ENCODE results near the gene RPS19BP1.

Gene RPS19BP1

GRCh38 chr22:39558950-39559349 is 26.4 kb upstream of the RPS19BP1 start:
- DNase-seq: no peak

GRCh38 chr22:39558254-39558727 is 25.7 kb upstream of the RPS19BP1 start:
- DNase-seq: no peak

- DNase-seq: peak; percentile 26
These were observed 24.7 kb upstream of the RPS19BP1 start for GRCh38 chr22:39556970-39557841.

- DNase-seq: no peak
These were observed 21.6 kb upstream of the RPS19BP1 start for GRCh38 chr22:39554151-39554550.

- no peak for DNase-seq
These were observed 20.9 kb upstream of the RPS19BP1 start for GRCh38 chr22:39553429-39553828.

GRCh38 chr22:39547587-39547947 is 15.0 kb upstream of the RPS19BP1 start:
- no peak for DNase-seq

GRCh38 chr22:39546889-39547586 is 14.5 kb upstream of the RPS19BP1 start:
- no peak for DNase-seq

- peak; percentile 51 for DNase-seq
These were observed 13.1 kb upstream of the RPS19BP1 start for GRCh38 chr22:39545386-39546365.

- DNase-seq: no peak
These were observed 10.5 kb upstream of the RPS19BP1 start for GRCh38 chr22:39543095-39543494.

- DNase-seq: no peak
These were observed 5.4 kb upstream of the RPS19BP1 start for GRCh38 chr22:39537975-39538374.

GRCh38 chr22:39536711-39537110 is 4.2 kb upstream of the RPS19BP1 start:
- no peak for DNase-seq

GRCh38 chr22:39535831-39536449 is 3.4 kb upstream of the RPS19BP1 start:
- no peak for DNase-seq

- no peak for DNase-seq
These were observed 2.8 kb upstream of the RPS19BP1 start for GRCh38 chr22:39535357-39535725.

GRCh38 chr22:39534591-39535356 is 2.2 kb upstream of the RPS19BP1 start:
- DNase-seq: peak; percentile 62

GRCh38 chr22:39534092-39534506 is 1.6 kb upstream of the RPS19BP1 start:
- DNase-seq: no peak

- no peak for DNase-seq
These were observed 1.7 kb downstream of the RPS19BP1 start for GRCh38 chr22:39530692-39531331.

- DNase-seq: no peak
These were observed 2.4 kb downstream of the RPS19BP1 start for GRCh38 chr22:39530116-39530515.

- DNase-seq: no peak
These were observed 3.1 kb downstream of the RPS19BP1 start for GRCh38 chr22:39529487-39529851.

GRCh38 chr22:39528681-39529486 is 3.7 kb downstream of the RPS19BP1 start:
- DNase-seq: peak; percentile 87

- DNase-seq: no peak
These were observed 4.4 kb downstream of the RPS19BP1 start for GRCh38 chr22:39528080-39528661.

All from activated effector memory CD4-positive, alpha-beta T cell treated with Interleukin-2 at 50 U/mL for 16 hours (primary cell).